ENCODE data around the gene ARMC7. TPM values are rescaled to one million over a fixed set of nuclear protein-coding genes. Genes with fewer than 3 reads are reported as not detected.
"Not testable (repeated sequence)": the region's sequence is repeated elsewhere in the genome, so short reads cannot be mapped to it uniquely, and the experiment has no call there.

Gene ARMC7
- total RNA-seq, 2 experiments from 2014 or later, result 6.5 to 8.2 TPM

GRCh38 chr17:75132018-75133000 lies 22.5 kb downstream of the ARMC7 start:
- POLR2A ChIA-PET, result interaction anchor here (0.6 to 1.3 kb wide), 2 partner anchors 31 to 73 kb away, joined by 3 to 4 read pairs; partner anchors contain the start of gene NUP85
- not testable (repeated sequence) for H3K27me3 Mint-ChIP-seq, H3K9me3 Mint-ChIP-seq, DNase-seq
- CTCF ChIA-PET, result interaction anchor here (0.7 to 6.1 kb wide), 13 partner anchors 10 to 158 kb away, joined by 3 to 121 read pairs (median 4); partner anchors contain the start of genes ARMC7, GGA3, MRPL58 and MRPS7
- H3K4me1 Mint-ChIP-seq (ENCODE audit: low read depth), result peaks cover 18% of the 10 kb centered on the region
- peak overlapping the region; percentile 86 for H3K27ac Mint-ChIP-seq
- peaks cover 19% of the 10 kb centered on the region for H3K36me3 Mint-ChIP-seq
- peak overlapping the region; percentile 84 for H3K4me3 Mint-ChIP-seq
- intact Hi-C loops (cut with micrococcal nuclease), result loop anchor here (5.0 kb wide), 2 partner anchors 70 to 85 kb away; partner anchors contain the start of genes ATP5PD and KCTD2

GRCh38 chr17:75133001-75133400 lies 23.2 kb downstream of the ARMC7 start:
- Mint-ChIP-seq H3K36me3 (peaks cover 19% of the 10 kb centered on the region), H3K27ac (peak overlapping the region; percentile 13), H3K9me3 (no peaks in the 10 kb centered on the region), H3K4me1 (ENCODE audit: low read depth) (peaks cover 18% of the 10 kb centered on the region), H3K27me3 (no peaks in the 10 kb centered on the region), H3K4me3 (no peak overlapping the region)
- ChIA-PET CTCF (interaction anchor here (0.7 to 6.1 kb wide), 3 partner anchors 9 to 1264 kb away, joined by 3 to 121 read pairs (median 3); partner anchors contain the start of gene ARMC7), POLR2A (interaction anchor here (0.6 kb wide), 1 partner anchor 32 kb away, joined by 3 read pairs; no protein-coding TSS in a partner anchor)
- no peak for DNase-seq
- intact Hi-C loops (cut with micrococcal nuclease), result loop anchor here (5.0 kb wide), 2 partner anchors 69 to 86 kb away; partner anchors contain the start of genes ATP5PD and KCTD2

GRCh38 chr17:75133607-75134347 lies 24.0 kb downstream of the ARMC7 start:
- Mint-ChIP-seq H3K4me1 (ENCODE audit: low read depth) (peaks cover 18% of the 10 kb centered on the region), H3K36me3 (peaks cover 19% of the 10 kb centered on the region), H3K27ac (peak overlapping the region; percentile 18)
- DNase-seq, H3K27me3 Mint-ChIP-seq, H3K9me3 Mint-ChIP-seq, H3K4me3 Mint-ChIP-seq: not testable (repeated sequence)
- POLR2A ChIA-PET, result interaction anchor here (0.6 kb wide), 1 partner anchor 166 kb away, joined by 3 read pairs; no protein-coding TSS in a partner anchor
- intact Hi-C loops (cut with micrococcal nuclease), result loop anchor here (5.0 kb wide), 2 partner anchors 69 to 86 kb away; partner anchors contain the start of genes ATP5PD and KCTD2
- CTCF ChIA-PET, result interaction anchor here (0.7 to 6.1 kb wide), 4 partner anchors 10 to 1263 kb away, joined by 3 to 121 read pairs (median 4); partner anchors contain the start of gene ARMC7

- no peaks in the 10 kb centered on the region for H3K27me3 Mint-ChIP-seq
- H3K27ac Mint-ChIP-seq, result peak overlapping the region; percentile 75
- H3K4me1 Mint-ChIP-seq (ENCODE audit: low read depth), result peaks cover 12% of the 10 kb centered on the region
- intact Hi-C loops (cut with micrococcal nuclease), result no loop called here
- no peak for DNase-seq
- CTCF ChIA-PET, result no interaction called here
- POLR2A ChIA-PET, result no interaction called here
- peaks cover 22% of the 10 kb centered on the region for H3K36me3 Mint-ChIP-seq
- H3K4me3 Mint-ChIP-seq, result no peak overlapping the region
- no peaks in the 10 kb centered on the region for H3K9me3 Mint-ChIP-seq
Observed at GRCh38 chr17:75135452-75135851, 25.7 kb downstream of the ARMC7 start.

- Mint-ChIP-seq H3K9me3 (no peaks in the 10 kb centered on the region), H3K4me3 (no peak overlapping the region), H3K27me3 (no peaks in the 10 kb centered on the region), H3K4me1 (ENCODE audit: low read depth) (peaks cover 10% of the 10 kb centered on the region), H3K27ac (no peak overlapping the region), H3K36me3 (peaks cover 18% of the 10 kb centered on the region)
- no peak for DNase-seq
- intact Hi-C loops (cut with micrococcal nuclease), result no loop called here
- ChIA-PET POLR2A (no interaction called here), CTCF (interaction anchor here (0.5 kb wide), 1 partner anchor 36 kb away, joined by 4 read pairs; no protein-coding TSS in a partner anchor)
Observed at GRCh38 chr17:75135946-75136345, 26.2 kb downstream of the ARMC7 start.

GRCh38 chr17:75137762-75138161 lies 28.0 kb downstream of the ARMC7 start:
- DNase-seq; H3K27me3 Mint-ChIP-seq; H3K4me1 Mint-ChIP-seq (ENCODE audit: low read depth); intact Hi-C loops (cut with micrococcal nuclease); H3K27ac Mint-ChIP-seq; H3K9me3 Mint-ChIP-seq; H3K4me3 Mint-ChIP-seq: not testable (repeated sequence)
- H3K36me3 Mint-ChIP-seq, result peaks cover 21% of the 10 kb centered on the region
- ChIA-PET POLR2A (interaction anchor here (0.6 kb wide), 1 partner anchor 10 kb away, joined by 3 read pairs; no protein-coding TSS in a partner anchor), CTCF (interaction anchor here (1.2 kb wide), 1 partner anchor 25 kb away, joined by 3 read pairs; no protein-coding TSS in a partner anchor)

- no peak overlapping the region for H3K4me3 Mint-ChIP-seq
- no peaks in the 10 kb centered on the region for H3K9me3 Mint-ChIP-seq
- no peak for DNase-seq
- peaks cover 24% of the 10 kb centered on the region for H3K36me3 Mint-ChIP-seq
- H3K27me3 Mint-ChIP-seq, result no peaks in the 10 kb centered on the region
- intact Hi-C loops (cut with micrococcal nuclease), result no loop called here
- no peak overlapping the region for H3K27ac Mint-ChIP-seq
- peaks cover 6% of the 10 kb centered on the region for H3K4me1 Mint-ChIP-seq (ENCODE audit: low read depth)
- POLR2A ChIA-PET, result no interaction called here
- CTCF ChIA-PET, result interaction anchor here (0.8 kb wide), 1 partner anchor 78 kb away, joined by 3 read pairs; no protein-coding TSS in a partner anchor
Observed at GRCh38 chr17:75138519-75138918, 28.8 kb downstream of the ARMC7 start.

- CTCF ChIA-PET, result interaction anchor here (0.7 to 0.8 kb wide), 3 partner anchors 12 to 96 kb away, joined by 3 to 5 read pairs (median 4); no protein-coding TSS in a partner anchor
- no peak overlapping the region for H3K4me3 Mint-ChIP-seq
- POLR2A ChIA-PET, result interaction anchor here (0.5 to 1.7 kb wide), 3 partner anchors 11 to 137 kb away, joined by 3 to 4 read pairs (median 3); partner anchors contain the start of gene NT5C
- DNase-seq, result no peak
- no peaks in the 10 kb centered on the region for H3K9me3 Mint-ChIP-seq
- H3K4me1 Mint-ChIP-seq (ENCODE audit: low read depth), result peaks cover 3% of the 10 kb centered on the region
- peaks cover 38% of the 10 kb centered on the region for H3K36me3 Mint-ChIP-seq
- H3K27me3 Mint-ChIP-seq, result no peaks in the 10 kb centered on the region
- H3K27ac Mint-ChIP-seq, result no peak overlapping the region
- intact Hi-C loops (cut with micrococcal nuclease), result no loop called here
Observed at GRCh38 chr17:75142236-75142971, 32.6 kb downstream of the ARMC7 start.

- ChIA-PET POLR2A (interaction anchor here (0.7 to 1.7 kb wide), 2 partner anchors 9 to 14 kb away, joined by 3 to 11 read pairs; partner anchors contain the start of gene JPT1), CTCF (interaction anchor here (0.6 to 2.0 kb wide), 6 partner anchors 14 to 494 kb away, joined by 4 to 20 read pairs (median 6); partner anchors contain the start of gene NT5C)
- no peak overlapping the region for H3K27ac Mint-ChIP-seq
- H3K27me3 Mint-ChIP-seq, result no peaks in the 10 kb centered on the region
- H3K4me1 Mint-ChIP-seq (ENCODE audit: low read depth), result peaks cover 10% of the 10 kb centered on the region
- no peak for DNase-seq
- peaks cover 47% of the 10 kb centered on the region for H3K36me3 Mint-ChIP-seq
- intact Hi-C loops (cut with micrococcal nuclease), result no loop called here
- H3K4me3 Mint-ChIP-seq, result no peak overlapping the region
- H3K9me3 Mint-ChIP-seq, result no peaks in the 10 kb centered on the region
Observed at GRCh38 chr17:75144816-75145512, 35.2 kb downstream of the ARMC7 start.

GRCh38 chr17:75146592-75146991 lies 36.8 kb downstream of the ARMC7 start:
- H3K4me1 Mint-ChIP-seq (ENCODE audit: low read depth), result peaks cover 14% of the 10 kb centered on the region
- DNase-seq, result no peak
- H3K4me3 Mint-ChIP-seq, result no peak overlapping the region
- intact Hi-C loops (cut with micrococcal nuclease), result no loop called here
- no peaks in the 10 kb centered on the region for H3K27me3 Mint-ChIP-seq
- CTCF ChIA-PET, result interaction anchor here (1.1 to 2.0 kb wide), 2 partner anchors 32 to 186 kb away, joined by 3 to 20 read pairs; no protein-coding TSS in a partner anchor
- H3K9me3 Mint-ChIP-seq, result no peaks in the 10 kb centered on the region
- POLR2A ChIA-PET, result interaction anchor here (0.6 to 1.7 kb wide), 2 partner anchors 8 to 103 kb away, joined by 3 to 11 read pairs; partner anchors contain the start of gene JPT1
- H3K36me3 Mint-ChIP-seq, result peaks cover 42% of the 10 kb centered on the region
- H3K27ac Mint-ChIP-seq, result no peak overlapping the region

All from activated CD4-positive, alpha-beta memory T cell treated with anti-CD3 and anti-CD28 coated beads for 36 hours (primary cell).